NCI-H2227 treated with DMSO at 0.1 percent for 48 hours (cell line): ENCODE data around the gene SLC38A4.

Experiments
- DNase-seq: peaks from one replicate; lab custom pipeline; 2025; lab: John Stamatoyannopoulos, UW

Gene SLC38A4

GRCh38 chr12:46811185-46811584 lies 14.6 kb downstream of the SLC38A4 start:
- no peak for DNase-seq

DNA sequence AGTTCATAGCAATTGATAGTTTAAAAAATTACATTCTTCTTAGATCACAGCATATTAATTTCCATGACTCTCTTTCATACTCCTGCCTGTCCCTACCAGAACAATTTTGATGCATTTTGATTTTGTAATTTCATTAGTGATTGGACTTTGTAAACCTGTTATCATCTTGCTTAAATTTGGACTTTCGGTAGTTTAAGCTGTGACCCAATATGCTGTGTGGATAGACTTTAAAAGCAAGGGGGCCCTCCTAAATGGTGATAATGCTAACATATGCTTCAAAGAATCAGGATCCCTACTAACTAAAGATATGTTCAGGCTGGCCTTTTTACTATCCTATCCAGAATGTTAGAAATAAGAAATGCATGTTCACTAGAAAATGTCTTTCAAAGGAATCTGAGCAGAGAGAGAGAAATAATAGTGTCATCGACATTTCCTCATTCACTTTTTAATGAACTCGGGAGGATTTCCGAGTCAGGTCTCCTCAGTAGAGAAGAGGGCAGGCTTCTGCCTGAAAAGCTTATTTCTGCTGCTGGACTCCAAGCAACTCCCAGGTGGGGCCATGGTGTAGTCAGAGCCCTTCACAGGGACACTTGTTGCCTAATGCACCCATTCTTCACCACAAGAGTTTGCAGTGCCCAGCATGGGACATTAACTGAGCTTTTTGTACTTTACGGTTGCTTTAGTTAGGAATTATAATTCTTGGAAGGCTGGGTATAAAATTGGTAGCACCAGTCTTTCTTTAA lies 16.7 kb downstream of the SLC38A4 start:
- no peak for DNase-seq

- DNase-seq = no peak
Observed at GRCh38 chr12:46808317-46808716, 17.5 kb downstream of the SLC38A4 start.

- no peak for DNase-seq
Observed at GRCh38 chr12:46804054-46804453, 21.7 kb downstream of the SLC38A4 start.

- no peak for DNase-seq
Observed at GRCh38 chr12:46803517-46803916, 22.3 kb downstream of the SLC38A4 start.

GRCh38 chr12:46801293-46801692 lies 24.5 kb downstream of the SLC38A4 start:
- DNase-seq = no peak

GRCh38 chr12:46800160-46800559 lies 25.6 kb downstream of the SLC38A4 start:
- no peak for DNase-seq

GRCh38 chr12:46798648-46799047 lies 27.1 kb downstream of the SLC38A4 start:
- no peak for DNase-seq

GRCh38 chr12:46798056-46798455 lies 27.7 kb downstream of the SLC38A4 start:
- no peak for DNase-seq

DNA sequence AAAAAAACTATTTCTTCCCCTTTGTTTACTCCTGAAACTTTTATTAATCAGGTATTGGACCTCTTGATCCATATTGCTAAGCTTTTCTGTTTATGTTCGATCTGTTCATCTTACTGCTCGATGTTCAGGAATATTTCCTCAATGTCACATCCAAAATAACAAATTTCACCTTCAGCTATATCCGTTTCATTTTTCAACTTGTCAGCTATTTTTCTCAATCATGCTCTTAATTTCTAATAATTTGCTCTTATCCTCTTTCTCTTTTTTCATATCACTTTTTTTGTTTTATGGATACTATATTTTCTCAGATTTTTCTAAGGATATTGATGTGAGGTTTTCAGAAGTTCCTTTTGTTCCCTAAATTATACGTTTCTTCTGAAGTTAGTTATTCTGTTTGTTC lies 29.8 kb downstream of the SLC38A4 start:
- no peak for DNase-seq

GRCh38 chr12:46794593-46795190 lies 31.1 kb downstream of the SLC38A4 start:
- no peak for DNase-seq

GRCh38 chr12:46792925-46793324 lies 32.9 kb downstream of the SLC38A4 start:
- DNase-seq = no peak

DNA sequence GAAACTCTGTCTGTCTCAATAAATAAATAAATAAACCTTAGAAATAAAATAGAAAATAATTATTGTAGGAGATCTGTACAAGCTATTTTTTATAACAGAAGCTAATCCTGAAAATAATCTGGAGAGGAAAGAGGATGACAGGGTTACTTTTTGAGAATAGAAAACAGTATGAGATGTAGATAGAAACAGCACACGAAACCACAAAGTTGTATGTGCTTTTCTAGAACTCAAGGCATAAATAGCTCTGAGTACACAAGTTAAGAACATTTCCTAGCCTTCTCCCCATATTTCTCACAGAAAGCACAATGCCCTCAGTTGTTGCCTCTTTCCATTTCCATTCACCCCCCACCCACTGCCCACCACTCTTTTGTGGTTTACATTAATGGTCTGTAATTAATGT lies 35.7 kb downstream of the SLC38A4 start:
- DNase-seq = no peak

GRCh38 chr12:46788072-46788887 lies 37.5 kb downstream of the SLC38A4 start:
- no peak for DNase-seq

- no peak for DNase-seq
Observed at GRCh38 chr12:46787496-46788055, 38.2 kb downstream of the SLC38A4 start.

GRCh38 chr12:46786774-46787173 lies 39.0 kb downstream of the SLC38A4 start:
- no peak for DNase-seq

DNA sequence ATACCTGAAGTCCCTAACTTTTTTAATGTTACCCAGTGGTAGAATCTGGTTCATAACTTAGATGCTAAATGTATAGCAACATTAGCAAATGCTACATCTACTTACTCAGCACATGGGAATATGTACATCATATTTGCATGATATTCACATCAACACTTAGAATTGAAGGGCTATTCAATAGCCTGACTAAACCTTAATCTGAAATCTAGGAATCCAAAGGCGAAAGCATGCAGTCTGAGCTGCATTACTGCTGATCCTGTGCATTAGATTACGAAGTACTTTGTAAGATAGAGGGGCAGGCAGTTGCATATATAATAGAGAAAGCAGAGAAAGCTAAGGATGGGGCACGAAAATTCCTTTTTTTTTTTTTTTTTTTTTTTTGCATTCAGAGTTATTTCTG lies 40.4 kb downstream of the SLC38A4 start:
- DNase-seq = no peak

GRCh38 chr12:46783871-46784270 lies 41.9 kb downstream of the SLC38A4 start:
- no peak for DNase-seq

- DNase-seq = no peak
Observed at GRCh38 chr12:46779879-46780278, 45.9 kb downstream of the SLC38A4 start.

- no peak for DNase-seq
Observed at GRCh38 chr12:46779063-46779462, 46.7 kb downstream of the SLC38A4 start.

DNA sequence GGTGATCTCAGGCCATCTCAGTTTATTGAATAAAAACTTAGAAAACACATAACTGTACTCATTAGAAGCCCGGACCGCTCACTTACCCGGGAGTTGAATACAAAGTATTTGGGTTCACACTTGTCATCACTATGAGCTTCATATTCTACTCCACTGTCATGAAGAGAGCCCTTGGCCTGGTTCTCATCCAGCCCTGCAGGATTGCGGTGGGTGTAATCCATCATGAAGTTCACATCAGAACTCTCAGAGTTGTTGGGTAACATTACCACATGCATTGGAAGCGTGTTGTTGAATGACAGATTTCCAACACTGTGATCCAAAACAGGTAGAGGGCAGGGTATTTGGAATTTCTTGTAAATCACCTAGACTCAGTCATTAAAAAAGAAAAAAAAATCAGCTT lies 47.4 kb downstream of the SLC38A4 start:
- no peak for DNase-seq

GRCh38 chr12:46777587-46777986 lies 48.2 kb downstream of the SLC38A4 start:
- DNase-seq = no peak

DNA sequence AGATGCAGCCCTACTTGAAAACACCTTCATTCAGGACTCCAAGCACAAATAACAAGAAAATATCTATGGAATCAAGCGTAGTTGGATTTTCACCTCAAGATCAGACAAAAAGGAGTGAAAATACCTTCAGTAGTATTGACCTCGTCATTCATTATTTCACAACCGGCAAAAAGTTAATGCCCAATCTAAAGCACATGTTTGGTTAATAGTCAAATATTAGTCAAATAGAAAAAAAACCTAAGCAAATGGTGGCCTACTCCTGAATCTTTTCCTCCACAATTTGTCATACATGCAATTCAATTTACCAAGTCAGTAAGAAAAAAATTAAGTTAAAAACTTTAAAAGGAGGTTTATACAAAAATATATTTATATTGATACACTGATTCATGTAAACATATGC lies 50.0 kb downstream of the SLC38A4 start:
- no peak for DNase-seq
